DMS153 (cell line): ENCODE results near the gene OR10K2.
"Not testable (repeated sequence)": the region's sequence is repeated elsewhere in the genome, so short reads cannot be mapped to it uniquely, and the experiment has no call there.

Experiments
- DNase-seq: peaks from one replicate; lab custom pipeline; 2025; lab: John Stamatoyannopoulos, UW

Gene OR10K2, protein sequence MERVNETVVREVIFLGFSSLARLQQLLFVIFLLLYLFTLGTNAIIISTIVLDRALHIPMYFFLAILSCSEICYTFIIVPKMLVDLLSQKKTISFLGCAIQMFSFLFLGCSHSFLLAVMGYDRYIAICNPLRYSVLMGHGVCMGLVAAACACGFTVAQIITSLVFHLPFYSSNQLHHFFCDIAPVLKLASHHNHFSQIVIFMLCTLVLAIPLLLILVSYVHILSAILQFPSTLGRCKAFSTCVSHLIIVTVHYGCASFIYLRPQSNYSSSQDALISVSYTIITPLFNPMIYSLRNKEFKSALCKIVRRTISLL

GRCh38 chr1:158426137-158426536 lies at the start of gene OR10K2:
Gene OR10K2 (minus strand): TSS chr1:158426237. CDS start chr1:158420866, 5,371 bp downstream.
- DNase-seq, result no peak

DNA sequence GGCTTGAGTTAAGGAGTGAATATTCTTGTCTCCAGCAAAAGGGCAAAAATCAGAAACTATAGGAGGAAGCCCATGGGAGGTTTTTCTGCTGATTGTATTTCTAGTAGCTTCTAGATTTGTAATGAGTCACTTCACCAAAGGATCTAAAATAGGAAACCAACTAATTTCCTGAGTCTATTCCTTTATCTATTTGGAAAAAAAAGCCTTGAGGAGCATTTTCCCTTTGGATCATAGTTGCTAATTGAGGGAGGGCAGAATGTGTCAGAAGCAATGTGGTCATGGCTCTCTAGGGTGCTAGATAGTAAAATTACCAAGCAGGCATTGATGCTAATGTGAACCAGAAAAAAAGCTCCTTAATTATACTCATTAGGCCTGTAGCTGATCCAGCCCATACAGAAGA lies 45.9 kb upstream of the OR10K2 start, which contains the start of gene OR10R2:
Gene OR10R2 (plus strand): TSS at position 301 of the 400 bp plus-strand sequence. CDS start 106 bp downstream, outside the sequence.
- DNase-seq, result no peak

GRCh38 chr1:158461534-158461933 lies 35.5 kb upstream of the OR10K2 start, which contains the start of gene OR10K1:
Gene OR10K1 (plus strand): TSS chr1:158461834. CDS start chr1:158465562, 3,728 bp downstream.
- DNase-seq, result no peak

GRCh38 chr1:158458263-158458662 lies 32.2 kb upstream of the OR10K2 start:
- no peak for DNase-seq

DNA sequence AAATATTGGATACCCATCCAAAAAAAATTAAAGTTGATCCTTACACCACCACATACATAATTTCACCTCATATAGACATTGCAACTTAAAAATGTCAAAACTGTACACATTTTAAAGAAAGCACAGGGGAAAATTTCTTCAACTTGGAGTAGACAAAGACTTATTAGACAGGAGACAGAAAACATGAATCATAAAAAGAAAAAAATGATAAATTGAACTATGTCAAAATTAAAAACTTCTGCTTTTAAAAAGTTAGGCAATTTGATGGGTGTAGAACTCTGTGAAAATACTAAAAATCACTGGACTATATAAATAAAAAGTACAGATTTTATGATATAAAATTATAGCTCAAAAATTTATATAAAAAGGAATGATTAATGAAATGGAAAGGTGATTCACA lies 31.2 kb upstream of the OR10K2 start:
- no peak for DNase-seq

GRCh38 chr1:158454537-158454936 lies 28.5 kb upstream of the OR10K2 start:
- DNase-seq, result no peak

DNA sequence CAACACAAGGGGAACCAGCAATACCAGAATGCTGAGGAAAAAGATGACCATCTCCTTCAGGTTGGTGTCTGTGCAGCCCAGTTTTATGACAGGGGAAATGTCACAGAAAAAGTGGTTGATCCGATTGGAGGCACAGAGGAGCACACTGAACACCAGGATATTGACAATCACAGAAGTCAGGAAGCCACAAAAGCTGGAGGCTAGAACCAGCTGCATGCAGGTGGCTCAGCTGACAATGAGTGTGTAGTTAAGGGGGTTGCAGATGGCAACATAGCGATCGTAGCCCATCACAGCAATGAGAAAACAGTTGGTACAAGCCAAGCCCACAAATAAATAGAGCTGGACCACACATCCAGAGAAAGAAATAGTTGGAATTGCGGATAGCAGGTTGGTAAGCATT lies 19.3 kb upstream of the OR10K2 start:
- DNase-seq, result no peak

DNA sequence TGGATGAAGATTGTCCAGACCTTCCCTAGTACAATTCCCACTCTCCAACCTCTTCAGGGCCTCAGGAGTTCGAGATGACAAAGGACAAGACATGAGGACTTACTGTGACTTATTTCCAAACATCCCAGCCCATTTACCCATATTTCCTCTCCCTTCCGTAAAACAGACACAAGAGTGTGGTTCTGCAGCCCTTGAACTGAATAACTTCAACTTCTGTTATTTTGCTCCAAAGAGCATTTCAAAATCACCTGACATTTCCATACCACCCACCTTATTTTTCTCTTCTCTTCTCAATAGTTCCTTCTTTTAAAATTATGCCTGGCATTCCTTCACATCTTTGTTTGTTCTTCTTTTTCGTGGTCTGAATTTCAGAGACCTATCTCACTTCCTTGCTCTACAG lies 8.7 kb upstream of the OR10K2 start:
- no peak for DNase-seq

- DNase-seq, result not testable (repeated sequence)
Measured at GRCh38 chr1:158430163-158430562, 4.1 kb upstream of the OR10K2 start.

GRCh38 chr1:158425027-158425426 lies 1.0 kb downstream of the OR10K2 start:
- DNase-seq, result no peak

DNA sequence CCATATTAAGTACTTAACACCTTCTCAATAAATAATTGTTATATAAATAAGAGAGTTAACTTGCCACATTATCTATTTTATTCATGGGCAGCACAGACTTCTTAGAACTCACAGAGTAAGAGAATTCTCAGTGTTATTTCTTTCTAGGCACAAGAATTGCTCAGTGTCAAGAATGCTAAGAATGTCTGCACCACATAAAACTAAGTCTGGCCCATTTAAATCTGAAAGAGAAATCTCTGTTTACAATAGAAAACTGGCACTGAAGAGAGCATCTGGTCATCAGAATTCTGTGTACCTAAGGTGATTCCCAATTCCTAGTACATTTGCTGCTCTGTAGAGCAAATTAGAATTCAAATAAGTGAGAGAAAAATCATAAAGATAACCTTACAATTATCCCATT lies 3.8 kb downstream of the OR10K2 start:
- no peak for DNase-seq

GRCh38 chr1:158417586-158417985 lies 8.5 kb downstream of the OR10K2 start:
- DNase-seq, result no peak

- DNase-seq, result no peak
Measured at GRCh38 chr1:158414651-158415345, 11.2 kb downstream of the OR10K2 start.

- DNase-seq, result no peak
Measured at GRCh38 chr1:158407092-158407491, 18.9 kb downstream of the OR10K2 start.

DNA sequence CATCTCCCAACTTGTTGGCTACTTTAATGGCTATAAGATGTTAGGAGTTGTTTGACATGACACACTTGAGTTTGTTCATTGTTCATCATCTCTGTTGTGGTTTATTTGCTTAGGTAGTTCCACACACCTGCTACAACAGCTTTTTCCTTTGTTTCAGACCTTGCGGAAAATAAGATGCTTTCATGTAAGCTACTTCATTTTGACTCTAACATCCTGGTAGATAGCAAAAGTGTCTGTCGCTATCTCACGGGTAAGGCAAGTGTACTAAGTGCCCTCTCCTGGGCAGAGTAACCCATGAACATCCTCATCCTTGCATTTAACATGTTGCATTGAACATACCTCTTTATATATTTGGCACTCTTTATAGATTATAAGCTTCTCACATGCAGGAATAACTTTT lies 25.2 kb downstream of the OR10K2 start:
- no peak for DNase-seq

DNA sequence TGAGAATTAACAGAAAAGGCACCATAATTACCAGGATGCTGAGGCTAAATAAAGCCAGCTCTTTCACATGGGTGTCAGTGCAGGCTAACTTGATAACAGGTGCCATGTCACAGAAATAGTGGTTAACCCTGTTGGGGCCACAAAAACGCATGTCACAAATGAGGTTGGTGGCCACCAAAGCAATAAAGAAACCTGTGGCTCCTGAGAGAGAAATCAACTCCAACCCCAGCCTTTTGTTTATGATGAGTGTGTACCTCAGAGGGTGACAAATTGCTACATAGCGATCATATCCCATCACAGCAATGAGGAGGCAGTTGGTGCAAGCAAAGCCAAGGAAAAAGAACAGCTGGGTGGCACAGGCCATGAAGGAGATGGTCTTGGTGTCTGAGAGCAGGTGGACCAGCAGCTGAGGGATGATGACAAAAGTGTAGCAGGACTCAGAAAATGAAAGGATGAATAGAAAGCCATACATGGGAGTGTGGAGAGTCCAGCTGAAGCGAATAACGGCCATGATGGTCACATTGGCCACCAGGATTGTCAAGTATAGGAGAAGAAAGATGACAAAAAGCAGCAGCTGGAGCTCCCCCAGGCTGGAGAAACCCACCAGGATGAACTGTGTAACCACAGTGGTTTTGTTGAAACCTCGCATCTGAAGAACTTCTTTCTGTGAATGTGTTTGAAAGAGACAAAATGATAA lies 27.1 kb downstream of the OR10K2 start, which contains the start of gene OR10T2:
Gene OR10T2 (minus strand): TSS at position 649 of the 697 bp plus-strand sequence. CDS start 0 bp downstream, at position 649.
- DNase-seq, result no peak

- DNase-seq, result no peak
Measured at GRCh38 chr1:158396646-158397045, 29.4 kb downstream of the OR10K2 start.

DNA sequence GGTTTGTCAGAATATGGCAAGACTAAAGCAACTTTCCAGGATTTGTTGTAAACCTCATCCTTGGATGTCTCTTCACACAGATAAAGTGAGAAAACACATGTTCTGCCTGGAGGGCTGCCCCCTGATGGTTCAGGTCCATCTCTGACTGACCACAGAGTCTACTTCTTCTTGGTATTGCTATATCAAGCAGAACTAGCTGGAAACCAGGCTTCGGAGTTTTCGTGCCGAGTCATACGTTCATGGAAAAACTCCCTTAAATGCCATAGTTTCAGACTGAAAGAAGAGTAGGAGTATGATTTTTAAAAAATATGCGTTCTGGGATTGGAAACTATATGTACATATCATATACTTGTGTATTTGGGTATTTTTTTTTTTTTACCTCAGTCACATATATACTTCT lies 32.6 kb downstream of the OR10K2 start:
- no peak for DNase-seq

DNA sequence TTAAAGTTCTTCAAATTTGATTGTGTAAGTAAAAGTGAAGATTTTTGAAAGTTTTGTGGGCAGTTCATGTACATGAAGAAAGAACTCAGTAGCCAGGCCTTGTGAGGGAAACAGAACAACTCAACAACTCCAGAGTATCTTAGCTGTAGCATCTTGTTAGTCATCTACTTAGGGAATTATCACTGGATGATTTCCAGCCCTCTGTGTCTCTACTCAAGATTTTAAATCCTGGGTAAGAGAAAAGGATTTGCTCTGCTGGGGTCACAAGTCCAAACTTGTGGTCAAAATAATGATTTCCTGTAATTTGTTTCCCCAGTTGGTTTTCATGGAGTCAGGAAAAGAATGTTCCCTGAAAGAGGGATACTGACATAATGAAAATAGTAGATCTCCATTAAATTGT lies 34.9 kb downstream of the OR10K2 start:
- no peak for DNase-seq

- DNase-seq, result no peak
Measured at GRCh38 chr1:158390331-158390730, 35.7 kb downstream of the OR10K2 start.

DNA sequence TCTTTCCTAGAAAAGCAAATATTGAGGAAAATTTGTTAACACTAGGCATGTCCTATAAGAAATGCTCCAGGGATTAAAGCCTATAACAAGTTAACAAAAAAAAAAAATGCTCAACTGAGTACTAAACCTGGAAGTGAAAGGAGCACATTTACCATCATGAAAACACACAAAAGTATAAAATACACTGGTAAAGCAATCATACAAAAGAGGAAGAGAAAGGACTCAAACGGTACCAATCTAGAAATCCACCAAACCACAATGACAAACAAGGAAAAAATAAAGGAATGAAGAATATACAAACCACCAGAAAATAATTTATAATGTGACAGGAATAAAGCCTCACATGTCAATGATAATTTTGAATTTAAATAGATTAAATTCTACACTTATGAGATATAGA lies 51.2 kb downstream of the OR10K2 start:
- no peak for DNase-seq

DNA sequence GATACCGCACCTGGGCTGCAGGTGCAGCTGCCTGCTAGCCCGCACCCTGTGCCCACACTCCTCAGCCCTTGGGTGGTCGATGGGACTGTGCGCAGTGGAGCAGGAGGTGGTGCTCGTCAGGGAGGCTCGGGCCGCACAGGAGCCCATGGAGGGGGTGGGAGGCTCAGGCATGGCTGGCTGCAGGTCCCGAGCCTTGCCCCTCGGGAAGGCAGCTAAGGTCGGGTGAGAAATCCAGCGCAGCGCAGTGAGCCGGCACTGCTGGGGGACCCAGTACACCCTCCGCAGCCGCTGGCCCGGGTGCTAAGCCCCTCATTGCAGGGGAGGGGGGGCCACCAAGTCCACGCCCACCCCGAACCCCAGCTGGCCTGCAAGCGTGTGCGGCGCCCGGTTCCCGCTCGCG lies 51.9 kb downstream of the OR10K2 start:
- not testable (repeated sequence) for DNase-seq
